Stimulated activated CD4-positive, alpha-beta T cell treated with anti-CD3 and anti-CD28 coated beads, Interleukin-15, amount 100 ng/mL, for 48 hours (primary cell): ENCODE results near the gene DHRS3.
"Not testable (repeated sequence)": the region's sequence is repeated elsewhere in the genome, so short reads cannot be mapped to it uniquely, and the experiment has no call there.

Experiments
- DNase-seq, 2 donors: peaks; one replicate each; pipeline ENCODE4 v3.0.0-alpha.2; 2020; ENCODE audit warnings: low read depth in 2 of 2

The DHRS3 gene

GRCh38 chr1:12617901-12618660 lies at the start of gene DHRS3:
DHRS3 (minus strand) TSS chr1:12618210; CDS start chr1:12617348, 862 bp downstream.
- peak; percentile 53 to 54 for DNase-seq

DNA sequence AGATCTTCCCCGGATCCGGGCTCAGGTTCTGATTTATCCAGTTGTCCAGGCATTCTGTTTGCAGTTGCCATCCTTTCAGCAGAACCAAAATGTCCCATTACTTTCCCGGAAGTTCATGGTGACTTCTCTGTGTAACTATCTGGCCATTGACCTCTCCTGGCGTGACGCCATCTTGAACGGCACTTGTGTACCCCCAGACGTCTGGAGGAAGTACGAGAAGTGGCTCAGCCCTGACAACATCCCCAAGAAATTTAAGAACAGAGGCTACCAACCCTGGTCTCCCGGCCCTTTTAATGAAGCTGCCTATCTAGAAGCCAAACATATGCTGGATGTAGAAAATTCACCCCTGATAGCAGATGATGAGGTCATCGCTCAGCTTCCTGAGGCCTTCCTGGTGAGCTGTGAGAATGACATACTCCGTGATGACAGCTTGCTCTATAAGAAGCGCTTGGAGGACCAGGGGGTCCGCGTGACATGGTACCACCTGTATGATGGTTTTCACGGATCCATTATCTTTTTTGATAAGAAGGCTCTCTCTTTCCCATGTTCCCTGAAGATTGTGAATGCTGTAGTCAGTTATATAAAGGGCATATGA lies 48.2 kb upstream of the DHRS3 start:
- DNase-seq, result no peak

GRCh38 chr1:12665511-12665910 lies 47.5 kb upstream of the DHRS3 start:
- DNase-seq, result no peak

- DNase-seq, result no peak
Observed at GRCh38 chr1:12662556-12662955, 44.5 kb upstream of the DHRS3 start.

GRCh38 chr1:12661606-12662219 lies 43.7 kb upstream of the DHRS3 start:
- no peak for DNase-seq

DNA sequence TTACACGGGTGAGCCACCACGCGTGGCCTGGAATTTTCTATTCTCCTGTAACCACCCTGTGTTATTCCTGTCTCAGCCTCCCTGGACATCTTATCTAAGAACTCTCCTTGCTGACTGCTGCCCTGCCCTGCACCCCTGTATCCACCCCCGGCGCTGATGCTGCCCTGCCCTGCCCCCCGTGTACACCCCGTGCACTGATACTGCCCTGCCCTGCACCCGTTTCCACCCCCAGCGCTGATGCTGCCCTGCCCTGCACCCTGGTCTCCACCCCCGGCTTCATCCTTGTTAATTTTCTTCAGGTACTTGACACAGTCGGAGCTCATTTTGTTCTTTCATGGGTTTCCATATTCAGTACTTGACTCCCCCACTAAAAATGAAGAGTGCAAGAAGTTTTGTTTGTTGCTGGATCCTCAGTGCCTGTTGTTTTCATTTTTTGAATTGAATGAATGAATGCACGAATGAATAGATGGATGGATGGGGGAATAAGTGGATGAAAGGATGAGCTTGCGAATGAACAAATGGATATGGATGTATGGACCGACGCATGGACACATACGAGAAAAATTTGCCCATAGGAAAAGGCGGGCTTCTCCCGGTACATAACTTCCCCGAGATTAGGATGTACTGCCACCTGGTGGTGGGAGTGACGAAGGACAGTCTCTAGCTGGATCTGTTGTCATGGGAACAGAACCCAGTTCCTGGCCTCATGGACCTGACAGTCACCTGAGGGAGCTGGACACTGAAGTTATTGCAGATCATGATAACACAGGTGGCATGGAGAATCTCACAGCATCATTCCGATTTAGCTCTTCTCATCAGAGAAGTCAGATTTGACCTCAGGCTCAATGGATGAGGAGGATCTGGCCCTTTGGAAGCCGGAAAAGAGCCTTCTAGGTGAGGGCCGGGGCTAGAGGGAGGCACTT lies 40.8 kb upstream of the DHRS3 start:
- peak; percentile 45 to 63 for DNase-seq

GRCh38 chr1:12657885-12658512 lies 40.0 kb upstream of the DHRS3 start:
- not testable (repeated sequence) for DNase-seq

DNA sequence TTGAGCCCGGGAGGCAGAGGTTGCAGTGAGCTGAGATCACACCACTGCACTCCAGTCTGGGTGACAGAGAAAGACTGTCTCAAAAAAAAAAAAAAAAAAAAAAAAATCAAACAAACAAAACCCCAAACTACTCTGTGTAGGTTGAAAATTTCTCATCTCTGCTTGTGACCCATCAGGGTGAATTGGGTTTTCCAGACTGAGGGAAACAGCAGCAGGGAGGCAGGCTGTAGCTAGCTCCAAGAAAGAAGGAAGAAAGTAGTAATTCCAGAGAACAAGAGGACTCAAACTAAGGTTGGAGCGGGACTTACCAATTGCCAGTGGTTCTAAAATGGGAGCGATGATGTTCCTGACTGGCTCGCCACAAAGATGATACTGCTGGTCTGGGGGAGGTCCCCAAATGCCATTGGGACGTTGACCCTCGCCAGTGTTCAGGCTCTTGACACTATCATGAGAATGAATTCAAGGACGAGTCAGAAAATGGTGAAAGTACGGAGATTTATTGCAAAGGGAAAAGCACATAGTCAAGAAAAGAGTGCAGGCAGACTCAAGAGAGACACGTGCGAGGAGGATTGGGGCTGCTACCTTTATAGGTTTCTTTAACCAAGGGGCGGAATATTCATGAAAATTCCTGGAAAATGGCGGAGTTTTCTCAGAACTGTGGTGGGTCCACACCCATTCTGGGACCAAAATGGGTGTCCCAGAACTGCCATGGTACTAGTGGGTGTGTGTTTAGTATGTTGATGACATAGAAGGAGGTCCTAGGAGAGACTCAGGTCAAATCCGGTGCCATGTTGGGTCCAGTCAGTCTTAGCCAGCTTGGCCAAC lies 39.3 kb upstream of the DHRS3 start:
- DNase-seq, result no peak

DNA sequence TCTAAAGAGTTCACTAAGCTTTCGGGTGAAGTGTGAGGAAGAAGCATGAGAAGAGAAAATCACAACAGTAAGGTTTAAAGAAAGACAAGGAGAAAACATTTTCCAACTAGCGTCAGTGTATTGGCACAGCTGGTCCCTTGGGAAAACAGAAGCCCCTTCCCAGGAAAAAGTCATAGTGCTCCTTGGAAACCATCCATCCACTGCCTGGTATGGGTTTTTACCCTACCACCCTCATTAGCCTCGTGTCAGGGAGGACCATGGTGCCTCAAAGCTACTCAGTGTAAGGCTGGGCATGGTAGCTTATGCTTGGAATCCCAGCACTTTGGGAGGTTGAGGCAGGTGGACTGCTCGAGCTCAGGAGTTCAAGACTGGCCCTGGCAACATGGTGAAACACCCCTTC lies 38.6 kb upstream of the DHRS3 start:
- no peak for DNase-seq

GRCh38 chr1:12654657-12655056 lies 36.6 kb upstream of the DHRS3 start:
- no peak for DNase-seq

- no peak for DNase-seq
Observed at GRCh38 chr1:12654004-12654567, 36.1 kb upstream of the DHRS3 start.

- no peak for DNase-seq
Observed at GRCh38 chr1:12649971-12650421, 32.0 kb upstream of the DHRS3 start.

DNA sequence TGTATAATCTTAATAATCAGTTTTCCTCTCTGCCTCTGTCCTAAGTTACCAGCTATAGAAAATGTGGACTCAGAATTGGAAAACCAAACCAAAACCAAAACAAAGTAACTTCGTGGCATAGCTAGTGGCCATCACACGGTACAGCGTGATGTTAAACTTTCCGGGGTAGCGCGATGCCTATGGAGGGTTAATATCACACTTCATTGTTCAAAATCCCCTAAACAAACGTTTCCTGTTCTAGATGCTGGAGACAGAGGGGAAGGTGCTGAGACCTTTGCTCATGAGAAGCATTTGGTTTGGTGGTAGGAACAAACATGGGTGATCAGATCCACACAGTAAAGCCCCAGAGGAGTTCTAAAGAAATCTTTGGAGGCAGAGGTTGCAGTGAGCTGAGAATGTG lies 30.7 kb upstream of the DHRS3 start:
- no peak for DNase-seq

DNA sequence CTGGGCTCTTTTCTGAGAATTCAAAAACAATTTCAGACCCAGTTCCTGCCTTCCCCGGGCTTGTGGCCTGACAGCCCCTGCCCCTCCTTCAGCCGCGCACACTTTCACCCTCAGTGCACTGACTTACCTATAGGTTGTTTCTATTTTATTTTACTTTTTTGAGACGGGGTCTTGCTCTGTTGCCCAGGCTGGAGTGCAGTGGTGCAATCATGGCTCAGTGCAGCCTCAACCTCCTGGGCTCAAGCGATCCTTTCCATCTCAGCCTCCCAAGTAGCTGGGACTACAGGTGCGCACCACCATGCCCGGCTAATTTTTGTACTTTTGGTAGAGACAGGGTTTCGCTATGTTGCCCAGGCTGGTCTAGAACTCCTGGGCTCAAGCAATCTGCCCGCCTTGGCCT lies 27.4 kb upstream of the DHRS3 start:
- not testable (repeated sequence) for DNase-seq

DNA sequence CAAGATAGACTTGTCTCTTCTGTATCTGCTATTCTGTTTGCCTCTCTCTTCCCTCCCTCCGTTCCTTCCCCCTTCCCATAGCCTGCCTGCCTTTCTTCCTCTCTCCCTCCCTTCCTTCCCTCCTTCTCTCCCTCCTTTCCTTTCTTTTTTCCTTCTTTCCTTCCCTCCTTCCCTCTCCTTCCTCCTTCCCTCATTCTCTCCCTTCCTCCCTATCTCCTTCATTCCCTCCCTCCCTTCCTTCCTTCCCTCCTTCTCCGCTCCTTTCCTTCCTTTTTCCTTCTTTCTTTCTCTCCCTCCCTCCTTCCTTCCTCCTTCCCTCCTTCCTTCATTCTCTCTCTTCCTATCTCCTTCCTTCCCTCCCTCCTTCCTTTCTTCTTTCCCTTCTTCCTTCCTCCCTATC lies 26.8 kb upstream of the DHRS3 start:
- DNase-seq, result no peak

DNA sequence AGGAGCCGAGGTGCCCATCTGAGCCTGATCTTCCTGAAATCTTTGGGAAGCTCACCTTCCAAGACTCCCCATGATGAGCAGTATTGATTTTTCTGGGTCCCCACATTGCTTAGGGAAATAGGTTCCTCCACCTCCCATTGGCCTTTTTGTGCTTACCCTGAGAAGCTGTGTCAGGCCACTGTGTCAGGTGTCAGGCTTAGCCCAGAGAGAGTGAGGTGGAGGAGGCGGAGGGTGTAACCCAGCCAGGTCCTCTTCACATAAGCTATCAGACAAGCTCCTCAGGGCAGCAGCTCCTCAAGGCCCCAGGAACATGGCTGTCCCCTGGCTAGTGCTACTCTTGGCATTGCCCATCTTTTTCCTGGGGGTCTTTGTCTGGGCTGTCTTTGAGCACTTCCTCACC lies 26.2 kb upstream of the DHRS3 start:
- DNase-seq, result no peak

- DNase-seq, result no peak
Observed at GRCh38 chr1:12643785-12644184, 25.8 kb upstream of the DHRS3 start, which contains the start of gene AADACL4. AADACL4 (plus strand) TSS chr1:12644085; CDS start chr1:12644547, 462 bp downstream.

GRCh38 chr1:12643079-12643478 lies 25.1 kb upstream of the DHRS3 start:
- DNase-seq, result no peak

- no peak for DNase-seq
Observed at GRCh38 chr1:12640958-12641272, 22.9 kb upstream of the DHRS3 start.

DNA sequence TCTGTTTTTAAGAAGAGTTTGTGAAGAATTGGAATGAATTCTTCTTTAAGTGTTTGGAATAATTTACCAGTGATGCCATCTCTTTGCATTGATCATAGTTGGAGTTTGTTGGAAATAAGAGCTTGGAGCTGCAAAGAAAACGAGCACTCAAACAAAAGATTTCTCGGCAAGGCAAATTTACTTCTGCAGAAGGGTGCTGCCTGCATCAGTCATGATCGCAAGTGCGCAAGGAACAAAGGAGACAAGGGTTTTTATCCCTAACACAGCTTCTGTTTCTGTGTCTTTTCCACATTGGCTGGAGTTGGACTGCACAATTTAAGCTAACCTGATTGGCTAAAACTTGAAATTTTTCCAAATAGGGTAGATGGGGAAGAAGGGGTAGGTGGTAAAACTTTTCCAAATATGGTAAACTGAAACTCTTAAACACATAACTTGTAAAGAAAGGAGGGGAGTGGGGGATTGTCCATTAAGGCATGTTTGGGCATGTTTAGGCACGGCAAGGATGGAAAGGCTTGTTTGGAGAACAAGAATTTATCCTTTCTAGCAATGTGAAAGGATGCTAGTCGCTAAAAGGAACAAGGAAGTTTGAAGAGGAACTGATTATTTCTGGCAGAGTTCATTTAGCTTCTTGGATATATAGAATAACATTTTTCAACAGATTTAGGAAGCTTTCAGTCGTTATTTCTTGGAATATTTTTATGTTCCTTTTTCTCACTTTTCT lies 22.4 kb upstream of the DHRS3 start:
- DNase-seq, result no peak
